GM19043 (cell line): ENCODE data around the gene TMEM204.
"Not testable (repeated sequence)": the region's sequence is repeated elsewhere in the genome, so short reads cannot be mapped to it uniquely, and the experiment has no call there.

Source experiments
- ATAC-seq: cut with Tn5 transposase; IDR thresholded peaks from one replicate; pipeline ENCODE4 v1.9.1; 2021; ENCODE audit warnings: low read depth; ENCODE audit not compliant: unreplicated experiment

TMEM204 gene

DNA sequence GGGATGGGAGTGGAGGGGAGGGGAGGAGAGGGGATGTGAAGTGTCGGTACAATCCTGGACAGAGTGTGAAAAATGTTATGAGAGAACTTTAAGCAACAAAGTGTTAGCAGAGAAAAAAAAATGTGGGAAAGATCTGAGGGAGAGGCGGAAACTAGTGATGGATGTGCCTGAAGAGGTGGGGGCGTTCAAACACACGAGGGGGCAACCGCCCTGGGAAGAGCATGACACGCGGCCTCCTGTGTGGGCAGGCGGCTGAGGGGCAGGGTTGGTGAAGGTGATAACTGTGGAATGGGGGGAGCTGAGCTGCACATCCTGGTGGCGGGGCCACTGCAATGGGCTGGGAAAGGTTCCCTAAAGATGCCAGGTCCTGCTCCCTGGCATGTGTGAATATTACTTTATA lies 48.3 kb downstream of the TMEM204 start:
- ATAC-seq, result no peak

DNA sequence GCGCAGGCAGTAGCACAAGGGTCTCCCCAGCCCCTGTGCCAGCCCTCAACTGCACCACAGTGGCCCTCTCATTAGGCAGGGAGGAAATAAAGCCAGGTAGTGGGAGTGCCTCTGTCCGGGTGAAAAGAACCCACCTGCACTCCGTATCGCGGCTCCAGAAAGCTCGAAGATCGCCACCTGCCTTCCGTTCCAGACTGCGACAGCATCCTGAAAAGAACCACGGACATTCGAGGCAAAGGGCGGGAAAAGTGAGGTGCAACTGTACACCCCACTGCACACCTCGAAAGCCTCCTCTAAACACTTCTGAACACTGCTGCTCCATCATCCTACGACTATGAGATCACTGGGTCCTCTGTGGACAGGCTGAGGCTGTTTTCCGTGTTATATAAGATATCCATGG lies 49.7 kb downstream of the TMEM204 start:
- ATAC-seq, result no peak

DNA sequence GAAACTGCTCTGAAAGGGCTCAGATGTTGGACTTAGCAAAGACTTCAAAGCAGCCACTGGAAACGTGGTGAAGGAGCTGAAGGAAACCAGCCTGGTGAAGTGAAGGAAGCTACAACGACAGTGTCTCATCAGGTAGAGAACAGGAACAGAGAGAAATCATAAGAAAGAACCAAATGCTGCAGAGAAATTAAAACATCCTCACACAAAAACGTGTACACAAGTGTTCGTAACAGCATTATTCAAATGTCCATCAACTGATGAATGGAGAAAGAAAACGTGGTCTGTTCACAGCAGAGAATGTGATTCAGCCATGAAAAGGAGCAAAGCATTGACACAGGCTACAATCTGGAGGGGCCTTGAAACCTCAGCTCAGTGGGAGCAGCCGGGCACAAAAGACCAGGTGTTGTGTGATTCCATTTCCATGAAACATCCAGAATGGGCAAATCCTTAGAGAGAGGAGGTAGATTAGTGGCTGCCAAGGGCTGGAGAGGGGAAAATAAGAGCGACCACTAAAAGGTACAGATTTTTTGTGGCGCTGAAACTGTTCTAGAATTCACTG lies 51.5 kb downstream of the TMEM204 start:
- ATAC-seq, result no peak

DNA sequence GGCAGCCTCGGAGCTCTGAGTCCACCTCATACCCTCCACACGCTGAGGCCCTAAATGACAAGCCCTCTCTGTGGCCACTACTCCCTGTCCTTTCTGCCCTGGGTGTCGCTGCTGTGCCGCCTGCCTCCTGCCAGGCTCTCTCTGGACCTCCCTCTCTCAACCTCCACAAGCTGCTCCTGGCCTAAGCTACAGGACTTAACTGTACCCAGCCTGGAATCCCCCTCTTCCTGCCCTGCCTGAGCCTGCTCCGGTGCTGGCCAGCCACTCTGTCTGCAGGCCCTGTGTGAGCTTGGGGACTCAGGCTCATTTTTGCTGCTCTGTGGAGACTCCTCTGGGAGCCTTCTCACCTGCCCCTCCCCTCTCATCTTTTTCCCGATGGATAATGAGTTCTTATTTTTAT lies 56.9 kb downstream of the TMEM204 start:
- no peak for ATAC-seq

DNA sequence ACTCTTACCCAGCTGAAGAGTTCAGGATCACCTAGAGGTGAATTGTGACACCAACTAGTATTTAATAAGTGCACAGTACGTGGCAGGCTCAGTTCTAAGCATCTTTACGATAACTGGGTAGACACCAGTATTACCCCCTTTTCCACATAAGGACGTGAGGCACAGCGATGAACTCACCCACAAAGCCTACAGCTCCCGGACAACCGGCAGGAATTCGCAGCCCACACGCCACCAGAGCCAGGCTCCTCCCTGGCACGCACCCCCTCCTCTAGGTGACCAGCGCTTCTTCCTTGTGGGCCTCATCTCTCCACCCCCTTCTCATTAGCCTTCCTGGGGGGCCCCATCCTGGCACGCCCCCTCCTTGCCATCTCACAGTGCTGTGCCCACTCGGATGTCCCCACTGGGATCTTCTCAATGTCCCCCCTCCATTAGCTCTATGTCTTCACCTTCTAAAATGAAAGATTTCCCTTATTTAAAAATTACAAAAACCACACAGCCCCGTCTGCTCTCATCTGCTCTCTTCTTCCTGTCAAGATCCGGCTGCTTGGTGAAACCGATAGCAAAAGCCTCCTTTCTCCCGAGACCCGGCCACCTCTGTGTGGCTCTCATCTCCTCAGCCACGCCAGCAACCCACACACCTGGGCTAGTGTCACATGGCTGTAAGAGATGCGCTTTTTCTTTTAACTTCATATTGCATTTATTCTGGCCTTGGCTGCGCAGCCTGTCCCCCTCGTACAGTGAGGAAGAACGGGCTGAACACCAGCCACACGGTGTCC lies 57.7 kb downstream of the TMEM204 start:
- no peak for ATAC-seq

DNA sequence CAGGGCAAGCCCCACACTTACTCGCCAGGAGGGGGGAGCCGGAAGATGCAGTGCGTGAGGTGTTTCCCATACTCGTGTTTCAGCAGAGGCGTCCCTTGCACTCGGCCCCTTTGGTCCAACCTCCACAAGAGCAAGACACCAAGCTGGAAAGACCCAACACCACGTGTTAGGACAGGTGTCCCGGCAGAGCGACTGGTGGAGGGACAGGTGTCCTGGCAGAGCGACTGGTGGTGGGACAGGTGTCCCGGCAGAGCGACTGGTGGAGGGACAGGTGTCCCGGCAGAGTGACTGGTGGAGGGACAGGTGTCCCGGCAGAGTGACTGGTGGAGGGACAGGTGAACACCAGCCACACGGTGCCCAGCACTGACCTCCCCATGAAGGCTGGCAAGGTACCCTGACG lies 59.0 kb downstream of the TMEM204 start:
- no peak for ATAC-seq

DNA sequence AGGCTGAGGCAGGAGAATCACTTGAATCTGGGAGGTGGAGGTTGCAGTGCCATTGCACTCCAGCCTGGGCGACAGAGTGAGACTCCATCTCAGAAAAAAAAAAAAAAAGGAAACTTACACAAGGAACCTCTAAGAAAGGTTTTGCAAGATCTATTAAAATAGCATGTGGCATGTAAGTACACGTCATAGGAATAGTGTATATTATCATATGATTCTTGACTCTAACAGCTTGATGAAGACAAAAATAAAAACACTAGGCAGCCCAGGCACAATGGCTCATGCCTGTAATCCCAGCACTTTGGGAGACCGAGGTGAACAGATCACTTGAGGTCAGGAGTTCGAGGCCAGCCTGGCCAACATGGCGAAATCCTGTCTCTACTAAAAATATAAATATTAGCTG lies 62.0 kb downstream of the TMEM204 start:
- ATAC-seq, result not testable (repeated sequence)

DNA sequence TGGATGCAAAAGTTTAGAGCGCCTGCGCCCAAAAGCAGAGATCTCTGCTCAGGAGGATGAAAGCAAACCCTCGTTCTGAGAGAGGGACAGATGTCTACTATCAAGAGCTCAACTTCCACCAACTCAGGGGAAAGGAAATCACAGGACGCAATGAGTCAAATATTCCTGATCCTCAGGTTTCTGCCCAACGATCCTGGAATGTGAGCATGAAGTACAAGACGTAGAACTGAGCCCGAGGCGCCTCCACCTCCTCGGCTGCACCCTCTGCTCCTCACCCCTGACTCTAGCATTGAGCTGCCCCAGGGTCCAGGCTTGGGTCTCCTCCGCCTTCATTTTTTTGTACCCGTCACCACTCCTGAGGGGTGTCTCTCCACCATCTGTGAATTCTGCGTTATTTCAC lies 63.0 kb downstream of the TMEM204 start:
- no peak for ATAC-seq

DNA sequence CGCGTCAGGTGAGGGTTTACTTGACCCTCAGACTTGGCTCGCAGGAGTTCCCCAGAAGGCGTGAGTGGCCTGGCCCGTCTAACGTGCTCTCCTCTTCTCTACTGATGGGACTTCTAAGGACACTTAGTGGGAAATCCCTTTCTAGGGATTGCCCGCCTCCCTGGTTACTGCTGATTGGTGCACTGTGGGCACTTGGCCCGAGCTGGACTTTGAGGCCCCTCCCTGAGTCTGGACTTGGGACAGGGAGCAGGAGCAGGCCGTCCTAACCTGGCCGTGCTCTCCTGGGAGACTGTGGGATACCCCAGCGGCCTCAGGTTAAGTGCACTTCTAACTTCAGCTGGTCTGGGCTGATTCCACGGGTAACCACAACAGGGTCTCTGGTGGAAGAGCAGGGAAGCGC lies 63.7 kb downstream of the TMEM204 start:
- no peak for ATAC-seq

DNA sequence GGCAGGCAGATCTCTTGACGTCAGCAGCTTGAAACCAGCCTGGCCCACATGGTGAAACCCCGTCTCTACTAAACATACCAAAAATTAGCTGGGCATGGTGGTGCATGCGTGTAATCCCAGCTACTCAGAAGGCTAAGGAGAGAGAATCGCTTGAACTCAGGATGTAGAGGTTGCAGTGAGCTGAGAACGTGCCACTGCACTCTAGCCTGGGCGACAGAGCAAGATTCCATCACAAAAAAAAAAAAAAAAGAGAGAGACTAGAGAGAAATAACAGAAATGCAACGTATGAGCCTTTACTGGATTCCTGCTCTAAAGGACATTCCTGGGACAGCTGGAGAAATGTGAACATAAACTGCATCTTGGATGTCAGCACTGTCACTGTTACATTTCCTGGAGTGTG lies 67.6 kb downstream of the TMEM204 start:
- ATAC-seq, result no peak

DNA sequence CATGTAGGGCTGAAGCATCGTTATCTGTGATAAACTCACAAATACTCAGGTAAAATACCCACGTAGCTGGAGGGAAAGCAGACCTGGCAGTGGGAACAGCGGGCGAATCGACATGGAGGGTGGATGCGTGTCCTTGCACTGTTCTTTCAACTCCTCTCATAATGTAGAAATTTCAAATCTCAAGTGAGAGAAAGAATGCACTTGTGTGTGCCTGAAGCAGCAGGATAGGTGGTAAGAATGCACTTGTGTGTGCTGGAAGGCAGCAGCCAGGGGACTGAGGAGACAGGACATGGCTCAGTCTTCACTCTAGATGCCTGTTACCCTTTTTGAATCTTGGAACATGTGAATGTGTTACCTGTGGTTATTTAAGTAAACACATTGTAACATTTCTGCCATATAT lies 68.0 kb downstream of the TMEM204 start:
- no peak for ATAC-seq

DNA sequence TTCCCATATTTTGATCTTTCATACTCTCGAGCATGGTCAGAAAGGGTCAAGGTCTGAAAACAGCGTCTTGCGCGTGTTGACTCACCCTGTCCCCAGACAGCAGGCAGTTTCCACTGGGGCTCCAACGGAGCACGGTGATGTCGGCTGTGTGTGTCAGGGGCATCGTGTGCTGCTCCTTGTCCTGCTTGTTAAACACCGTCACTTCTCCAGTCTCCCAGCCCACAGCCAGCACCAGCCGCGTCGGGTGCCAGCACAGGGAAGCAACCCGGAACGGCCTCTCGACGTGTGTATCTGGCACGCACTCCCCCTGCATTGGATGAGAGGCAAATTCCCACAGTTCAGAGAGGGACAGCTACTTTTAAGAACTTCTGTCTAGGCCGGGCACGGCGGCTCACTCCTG lies 68.8 kb downstream of the TMEM204 start:
- no peak for ATAC-seq
